ENCODE results near the gene WDR73.

Gene WDR73

DNA sequence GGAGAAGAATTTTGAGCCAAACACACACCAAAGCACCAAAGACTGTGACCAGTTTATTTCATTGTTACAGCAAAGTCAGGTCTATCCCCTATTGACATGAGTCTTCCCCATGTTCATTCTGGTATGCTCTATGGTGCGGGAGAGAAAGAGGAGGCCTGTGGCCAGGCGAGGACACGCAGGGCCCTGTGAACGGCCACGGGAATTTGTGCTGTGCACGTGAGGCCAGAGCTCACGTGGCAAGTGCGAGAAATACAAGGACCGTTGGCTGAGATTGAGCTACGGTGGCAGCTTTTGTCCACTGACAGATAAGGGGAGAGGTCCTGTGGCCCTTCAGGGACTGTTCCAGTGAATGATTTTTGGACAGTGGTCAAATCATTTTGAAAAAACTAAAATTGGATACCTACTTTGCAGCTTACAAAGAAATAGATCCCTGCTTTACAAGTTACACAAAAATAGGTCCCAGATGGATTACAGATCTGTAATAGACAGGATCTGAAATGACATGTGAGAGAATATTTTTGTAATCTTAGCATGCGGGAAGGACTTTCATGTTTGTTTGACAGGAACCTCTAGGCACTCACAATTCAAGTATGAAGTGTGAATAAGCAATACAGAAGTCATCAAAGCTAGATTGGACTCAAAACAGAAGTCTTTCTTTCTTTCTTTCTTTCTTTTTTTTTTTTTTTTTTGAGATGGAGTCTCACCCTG is 44.1 kb downstream of the WDR73 start:
- Histone ChIP-seq H3K4me3 (ENCODE audit: low read depth in 1 of 2, low read length in 2 of 2) (no peak overlapping the region), H3K36me3 (ENCODE audit: control insufficient read depth in 1 of 2, insufficient read depth in 2 of 2, low read length in 2 of 2) (peaks cover 0 to 4% of the 10 kb centered on the region in 2 donors), H3K27ac (ENCODE audit: low read length) (no peak overlapping the region), H3K27me3 (ENCODE audit: low read depth, low read length) (no peaks in the 10 kb centered on the region), H3K9me3 (ENCODE audit: control insufficient read depth in 1 of 2, low read length in 2 of 2) (no peaks in the 10 kb centered on the region), H3K4me1 (ENCODE audit: control insufficient read depth in 1 of 2, insufficient read depth in 2 of 2, low read length in 2 of 2) (no peaks in the 10 kb centered on the region)

DNA sequence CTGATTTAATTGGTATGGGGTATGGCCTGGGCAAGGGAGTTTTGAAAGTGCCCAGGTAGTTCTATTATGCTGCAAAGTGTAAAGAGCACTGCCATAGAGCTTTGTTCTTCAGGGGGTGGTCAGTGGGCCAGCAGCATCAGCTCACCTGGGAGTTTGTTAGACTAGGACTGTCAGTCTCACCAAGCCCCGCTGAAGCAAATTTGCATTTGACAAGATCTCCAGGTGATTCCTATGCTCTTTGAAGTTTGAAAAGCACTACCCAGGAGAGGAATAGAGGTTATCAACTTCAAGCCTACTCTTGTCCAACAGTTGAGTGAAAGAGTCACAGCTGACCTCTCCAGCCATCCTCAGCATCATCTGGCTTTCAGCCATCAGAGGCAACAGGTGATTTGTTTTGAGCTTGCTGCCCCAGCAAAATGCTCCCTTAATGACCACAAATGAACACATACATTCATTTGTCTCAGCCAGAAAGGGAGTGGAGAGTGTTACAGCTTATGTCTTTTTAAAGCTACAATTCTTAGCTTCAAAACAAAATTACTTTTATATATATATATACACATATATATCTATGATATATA is 45.3 kb downstream of the WDR73 start:
- Histone ChIP-seq H3K36me3 (ENCODE audit: control insufficient read depth in 1 of 2, insufficient read depth in 2 of 2, low read length in 2 of 2) (peaks cover 4 to 8% of the 10 kb centered on the region in 2 donors), H3K27ac (ENCODE audit: low read length) (no peak overlapping the region), H3K27me3 (ENCODE audit: low read depth, low read length) (no peaks in the 10 kb centered on the region), H3K4me1 (ENCODE audit: control insufficient read depth in 1 of 2, insufficient read depth in 2 of 2, low read length in 2 of 2) (no peaks in the 10 kb centered on the region), H3K9me3 (ENCODE audit: control insufficient read depth in 1 of 2, low read length in 2 of 2) (no peaks in the 10 kb centered on the region), H3K4me3 (ENCODE audit: low read depth in 1 of 2, low read length in 2 of 2) (no peak overlapping the region)

DNA sequence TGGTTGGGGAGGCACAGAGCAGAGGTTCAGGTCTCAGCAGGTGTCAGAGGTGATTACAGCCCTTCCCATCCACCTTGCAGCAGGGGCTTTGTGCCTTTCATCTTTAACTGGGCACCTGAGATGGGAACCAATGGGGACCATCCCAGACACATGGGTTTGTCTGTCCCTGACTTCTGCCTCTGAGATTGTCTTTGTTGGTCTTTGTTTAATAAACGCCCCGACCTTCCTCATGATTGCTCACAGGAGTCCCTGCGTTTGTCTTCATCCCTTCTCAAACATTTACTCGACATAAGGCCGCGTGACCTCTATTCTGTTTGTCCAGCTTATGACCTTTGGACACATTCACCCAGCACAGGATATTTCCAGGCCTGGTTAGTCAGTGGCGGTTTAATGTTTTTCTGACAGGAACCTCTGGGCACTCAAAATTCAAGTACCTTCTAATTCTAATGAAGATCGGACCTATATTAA is 47.4 kb downstream of the WDR73 start:
- Histone ChIP-seq H3K27ac (ENCODE audit: low read length) (no peak overlapping the region), H3K4me1 (ENCODE audit: control insufficient read depth in 1 of 2, insufficient read depth in 2 of 2, low read length in 2 of 2) (no peaks in the 10 kb centered on the region), H3K27me3 (ENCODE audit: low read depth, low read length) (no peaks in the 10 kb centered on the region), H3K9me3 (ENCODE audit: control insufficient read depth in 1 of 2, low read length in 2 of 2) (no peaks in the 10 kb centered on the region), H3K36me3 (ENCODE audit: control insufficient read depth in 1 of 2, insufficient read depth in 2 of 2, low read length in 2 of 2) (peaks cover 4 to 10% of the 10 kb centered on the region in 2 donors), H3K4me3 (ENCODE audit: low read depth in 1 of 2, low read length in 2 of 2) (no peak overlapping the region)

DNA sequence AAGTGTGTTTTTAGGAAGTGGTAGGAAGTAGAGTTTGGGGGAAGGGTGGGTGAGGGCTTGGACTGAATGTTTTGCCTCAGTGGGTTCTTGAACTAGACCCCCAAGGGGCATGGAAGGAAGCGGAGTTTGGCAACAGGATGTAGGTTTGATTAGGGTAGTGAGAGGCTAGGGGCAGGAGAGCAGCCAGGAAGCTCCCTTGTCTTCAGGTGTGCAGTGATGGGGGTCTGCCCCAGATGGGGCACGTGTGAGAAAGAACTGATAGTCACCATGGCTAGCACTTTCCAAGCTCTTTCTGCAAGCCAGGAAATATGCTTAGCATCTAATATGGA is 48.6 kb downstream of the WDR73 start:
- no peaks in the 10 kb centered on the region for H3K27me3 ChIP-seq (ENCODE audit: low read depth, low read length)
- peaks cover 4 to 10% of the 10 kb centered on the region in 2 donors for H3K36me3 ChIP-seq (ENCODE audit: control insufficient read depth in 1 of 2, insufficient read depth in 2 of 2, low read length in 2 of 2)
- H3K4me1 ChIP-seq (ENCODE audit: control insufficient read depth in 1 of 2, insufficient read depth in 2 of 2, low read length in 2 of 2): no peaks in the 10 kb centered on the region
- H3K9me3 ChIP-seq (ENCODE audit: control insufficient read depth in 1 of 2, low read length in 2 of 2): no peaks in the 10 kb centered on the region
- H3K27ac ChIP-seq (ENCODE audit: low read length): peak overlapping the region; percentile 36
- H3K4me3 ChIP-seq (ENCODE audit: low read depth in 1 of 2, low read length in 2 of 2): no peak overlapping the region

DNA sequence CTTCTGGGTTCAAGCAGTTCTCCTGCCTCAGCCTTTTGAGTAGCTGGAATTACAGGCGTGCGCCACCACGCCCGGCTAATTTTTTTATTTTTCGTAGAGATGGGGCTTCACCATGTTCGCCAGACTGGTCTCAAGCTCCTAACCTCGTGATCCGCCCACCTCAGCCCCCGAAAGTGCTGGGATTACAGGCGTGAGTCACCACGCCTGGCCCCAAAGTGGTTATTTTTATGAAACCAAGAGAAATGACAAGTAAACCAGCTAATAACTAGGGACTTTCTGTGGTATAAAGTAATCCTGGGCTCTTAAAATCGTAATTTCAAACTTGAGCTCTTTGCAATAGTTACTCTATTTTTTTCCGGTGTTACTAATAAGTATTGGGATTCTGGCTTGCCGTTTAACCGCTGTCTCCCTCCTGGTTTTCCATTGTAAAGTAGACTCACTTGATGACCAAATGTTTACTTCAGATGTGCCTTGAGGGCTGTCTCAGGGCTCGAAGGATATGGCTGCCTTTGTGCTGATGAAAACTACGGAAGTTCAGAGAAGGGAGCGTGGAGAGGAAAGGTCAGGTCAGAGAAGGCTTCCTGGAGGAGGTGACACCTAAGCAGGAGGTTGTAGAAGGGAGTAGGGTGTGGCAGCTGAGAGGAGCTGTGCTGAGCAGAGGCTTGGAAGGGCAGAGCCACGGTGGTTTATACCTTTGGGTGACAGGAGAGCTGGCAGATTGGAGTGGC is 49.1 kb downstream of the WDR73 start:
- no peaks in the 10 kb centered on the region for H3K9me3 ChIP-seq (ENCODE audit: control insufficient read depth in 1 of 2, low read length in 2 of 2)
- H3K27ac ChIP-seq (ENCODE audit: low read length): peak overlapping the region; percentile 36
- H3K4me1 ChIP-seq (ENCODE audit: control insufficient read depth in 1 of 2, insufficient read depth in 2 of 2, low read length in 2 of 2): no peaks in the 10 kb centered on the region
- no peaks in the 10 kb centered on the region for H3K27me3 ChIP-seq (ENCODE audit: low read depth, low read length)
- peaks cover 4 to 10% of the 10 kb centered on the region in 2 donors for H3K36me3 ChIP-seq (ENCODE audit: control insufficient read depth in 1 of 2, insufficient read depth in 2 of 2, low read length in 2 of 2)
- H3K4me3 ChIP-seq (ENCODE audit: low read depth in 1 of 2, low read length in 2 of 2): no peak overlapping the region

DNA sequence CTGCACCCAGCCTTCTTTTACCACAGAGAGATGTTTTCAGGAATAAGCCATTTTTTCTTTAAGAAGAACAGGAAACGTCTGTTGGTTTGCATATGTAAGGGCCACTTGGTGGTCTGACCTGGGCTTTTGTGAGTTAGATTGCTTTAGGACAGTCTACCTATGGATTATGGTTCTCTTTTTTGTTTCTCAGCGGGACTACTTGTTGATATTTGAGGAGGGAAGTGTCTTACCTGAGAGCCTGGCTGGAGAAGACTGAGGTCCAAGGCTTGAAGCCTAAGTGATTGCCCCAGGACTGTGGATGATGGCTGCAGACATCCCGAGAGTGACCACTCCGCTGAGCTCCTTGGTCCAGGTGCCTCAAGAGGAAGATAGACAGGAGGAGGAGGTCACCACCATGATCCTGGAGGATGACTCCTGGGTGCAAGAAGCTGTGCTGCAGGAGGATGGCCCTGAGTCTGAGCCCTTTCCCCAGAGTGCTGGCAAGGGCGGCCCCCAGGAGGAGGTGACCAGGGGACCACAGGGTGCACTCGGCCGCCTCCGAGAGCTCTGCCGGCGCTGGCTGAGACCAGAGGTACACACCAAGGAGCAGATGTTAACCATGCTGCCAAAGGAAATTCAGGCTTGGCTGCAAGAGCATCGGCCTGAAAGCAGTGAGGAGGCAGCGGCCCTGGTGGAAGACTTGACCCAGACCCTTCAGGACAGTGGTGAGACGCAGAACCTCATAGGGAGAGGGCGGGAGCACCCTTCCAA is 50.3 kb downstream of the WDR73 start:
- H3K27me3 ChIP-seq (ENCODE audit: low read depth, low read length): no peaks in the 10 kb centered on the region
- no peak overlapping the region for H3K27ac ChIP-seq (ENCODE audit: low read length)
- no peaks in the 10 kb centered on the region for H3K9me3 ChIP-seq (ENCODE audit: control insufficient read depth in 1 of 2, low read length in 2 of 2)
- H3K4me3 ChIP-seq (ENCODE audit: low read depth in 1 of 2, low read length in 2 of 2): no peak overlapping the region
- H3K4me1 ChIP-seq (ENCODE audit: control insufficient read depth in 1 of 2, insufficient read depth in 2 of 2, low read length in 2 of 2): no peaks in the 10 kb centered on the region
- H3K36me3 ChIP-seq (ENCODE audit: control insufficient read depth in 1 of 2, insufficient read depth in 2 of 2, low read length in 2 of 2): peaks cover 4 to 10% of the 10 kb centered on the region in 2 donors

DNA sequence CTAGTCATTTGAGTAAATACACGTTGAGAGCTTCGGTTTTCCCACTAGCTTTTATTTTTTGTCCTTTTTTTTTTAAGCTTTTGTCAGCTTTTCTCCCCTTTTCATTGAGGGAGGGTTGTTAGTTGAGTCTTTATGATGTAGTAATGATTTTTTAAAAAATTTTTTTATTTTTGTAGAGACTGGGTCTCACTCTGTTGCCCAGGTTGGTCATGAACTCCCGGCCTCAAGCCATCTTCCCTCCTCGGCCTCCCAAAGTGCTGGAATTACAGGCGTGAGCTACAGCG is 52.6 kb downstream of the WDR73 start:
- H3K4me1 ChIP-seq (ENCODE audit: control insufficient read depth in 1 of 2, insufficient read depth in 2 of 2, low read length in 2 of 2): no peaks in the 10 kb centered on the region
- no peaks in the 10 kb centered on the region for H3K9me3 ChIP-seq (ENCODE audit: control insufficient read depth in 1 of 2, low read length in 2 of 2)
- no peaks in the 10 kb centered on the region for H3K27me3 ChIP-seq (ENCODE audit: low read depth, low read length)
- H3K36me3 ChIP-seq (ENCODE audit: control insufficient read depth in 1 of 2, insufficient read depth in 2 of 2, low read length in 2 of 2): peaks cover 4 to 10% of the 10 kb centered on the region in 2 donors
- H3K27ac ChIP-seq (ENCODE audit: low read length): peak overlapping the region; percentile 60
- H3K4me3 ChIP-seq (ENCODE audit: low read depth in 1 of 2, low read length in 2 of 2): peak overlapping the region; percentile 98 to 99

DNA sequence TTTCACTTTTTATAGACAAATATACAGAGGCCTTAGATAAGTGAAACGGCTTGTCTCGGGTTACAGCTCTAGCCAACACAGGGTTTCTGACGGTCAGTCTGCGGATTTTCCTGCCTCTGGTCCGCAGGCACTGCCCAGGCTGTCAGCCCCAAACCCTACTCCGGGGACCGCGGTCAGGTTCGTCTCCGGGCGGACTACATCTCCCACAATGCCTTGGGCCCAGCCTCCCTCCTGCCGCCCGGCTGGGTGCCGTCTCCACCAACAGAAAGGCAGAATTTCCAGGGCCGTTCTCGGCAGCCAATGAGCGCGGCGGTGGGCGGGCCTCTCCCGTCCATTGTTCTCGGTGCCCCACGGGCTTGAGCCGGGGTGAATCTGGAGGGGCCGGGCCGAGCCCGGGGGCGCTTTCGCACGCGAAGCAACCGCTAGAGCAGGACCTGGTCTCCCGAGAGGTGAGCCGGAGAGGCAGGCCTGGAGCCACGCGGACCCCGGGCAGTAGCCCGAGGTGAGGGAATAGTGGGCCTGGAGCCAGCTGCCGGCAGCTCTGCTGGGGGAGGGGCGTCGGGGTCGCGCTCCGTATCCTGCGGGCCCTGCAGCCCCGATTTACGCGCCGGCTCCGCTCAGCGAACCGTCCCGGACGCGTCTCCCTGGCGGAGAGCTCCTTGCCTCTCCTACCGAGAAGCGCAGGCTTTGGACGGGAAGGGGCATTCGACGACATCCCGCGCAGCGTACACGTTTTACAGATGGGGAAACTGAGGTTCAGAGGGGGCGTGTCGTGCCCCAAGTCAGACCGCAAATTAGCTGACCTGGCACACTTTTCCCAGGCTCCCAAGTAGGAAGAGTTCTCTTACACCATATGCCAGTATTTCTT is 53.2 kb downstream of the WDR73 start, which contains the start of gene ZSCAN2:
ZSCAN2 (plus strand) TSS at position 323 of the 868 bp plus-strand sequence. CDS start 2,919 bp downstream, outside the sequence.
- no peaks in the 10 kb centered on the region for H3K9me3 ChIP-seq (ENCODE audit: control insufficient read depth in 1 of 2, low read length in 2 of 2)
- H3K4me3 ChIP-seq (ENCODE audit: low read depth in 1 of 2, low read length in 2 of 2): peak within 1 kb of the TSS; percentile 98 to 99
- peaks cover 3 to 10% of the 10 kb centered on the region in 2 donors for H3K36me3 ChIP-seq (ENCODE audit: control insufficient read depth in 1 of 2, insufficient read depth in 2 of 2, low read length in 2 of 2)
- no peaks in the 10 kb centered on the region for H3K4me1 ChIP-seq (ENCODE audit: control insufficient read depth in 1 of 2, insufficient read depth in 2 of 2, low read length in 2 of 2)
- H3K27me3 ChIP-seq (ENCODE audit: low read depth, low read length): no peaks in the 10 kb centered on the region
- H3K27ac ChIP-seq (ENCODE audit: low read length): peak within 1 kb of the TSS; percentile 60

DNA sequence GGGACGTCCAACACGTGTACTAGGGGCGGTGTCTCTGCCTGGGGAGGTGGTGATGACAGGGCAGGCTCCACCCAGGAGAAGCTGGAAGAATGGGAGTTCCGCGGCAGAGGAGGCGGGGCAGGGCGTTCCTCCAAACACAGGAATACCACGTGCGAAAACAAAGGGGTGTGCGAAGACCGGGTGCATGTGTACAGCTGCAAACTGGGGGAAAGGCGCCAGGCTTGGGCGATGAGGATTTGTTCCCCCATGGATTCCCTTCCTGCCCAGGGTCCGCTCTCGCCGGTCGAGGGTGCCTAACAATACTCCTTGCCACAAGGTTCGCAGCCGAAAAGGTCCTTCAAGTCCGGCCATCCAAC is 53.8 kb downstream of the WDR73 start:
- Histone ChIP-seq H3K36me3 (ENCODE audit: control insufficient read depth in 1 of 2, insufficient read depth in 2 of 2, low read length in 2 of 2) (peaks cover 0 to 10% of the 10 kb centered on the region in 2 donors), H3K27ac (ENCODE audit: low read length) (peak overlapping the region; percentile 23), H3K9me3 (ENCODE audit: control insufficient read depth in 1 of 2, low read length in 2 of 2) (no peaks in the 10 kb centered on the region), H3K4me1 (ENCODE audit: control insufficient read depth in 1 of 2, insufficient read depth in 2 of 2, low read length in 2 of 2) (no peaks in the 10 kb centered on the region), H3K27me3 (ENCODE audit: low read depth, low read length) (no peaks in the 10 kb centered on the region), H3K4me3 (ENCODE audit: low read depth in 1 of 2, low read length in 2 of 2) (peak overlapping the region; percentile 98 to 99)

DNA sequence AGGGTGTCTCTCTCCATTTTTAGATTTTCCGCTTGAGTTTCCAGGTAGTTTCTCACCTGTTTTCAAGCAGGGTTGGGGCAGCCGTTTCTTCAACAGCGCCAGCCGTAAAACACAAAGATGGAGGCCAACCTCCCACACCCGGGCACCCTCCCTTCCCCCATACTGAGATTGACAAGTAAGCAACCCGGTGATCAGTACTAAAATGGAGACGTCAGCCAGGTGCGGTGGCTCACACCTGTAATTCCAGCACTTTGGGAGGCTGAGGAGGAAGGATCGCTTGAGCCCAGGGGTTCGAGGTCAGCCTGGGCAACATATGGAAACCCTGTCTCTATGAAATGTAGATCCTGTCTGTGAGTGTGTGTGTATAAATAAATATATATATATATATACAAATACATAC is 54.2 kb downstream of the WDR73 start:
- Histone ChIP-seq H3K27me3 (ENCODE audit: low read depth, low read length) (no peaks in the 10 kb centered on the region), H3K4me1 (ENCODE audit: control insufficient read depth in 1 of 2, insufficient read depth in 2 of 2, low read length in 2 of 2) (no peaks in the 10 kb centered on the region), H3K36me3 (ENCODE audit: control insufficient read depth in 1 of 2, insufficient read depth in 2 of 2, low read length in 2 of 2) (peaks cover 0 to 10% of the 10 kb centered on the region in 2 donors), H3K9me3 (ENCODE audit: control insufficient read depth in 1 of 2, low read length in 2 of 2) (no peaks in the 10 kb centered on the region), H3K27ac (ENCODE audit: low read length) (no peak overlapping the region), H3K4me3 (ENCODE audit: low read depth in 1 of 2, low read length in 2 of 2) (no peak overlapping the region)
